Prostate gland (tissue), 2 donors: ENCODE measurements around the gene ECM1.

Source experiments
- POLR2A ChIP-seq: fragments of 450-650 bp; IDR thresholded peaks from one replicate; pipeline ENCODE4 v1.6.1; 2016; ENCODE audit warnings: antibody characterized with exemption, mild to moderate bottlenecking
- POLR2AphosphoS5 ChIP-seq: sonication (generic); formaldehyde crosslinking; IDR thresholded peaks from one replicate; pipeline ENCODE4 v1.6.1; 2017; ENCODE audit warnings: antibody characterized with exemption
- TF ChIP-seq, protein P1 (sequence below), 4 experiments: fragments of 200-600 bp in 2 of 4; fragments of 450-650 bp in 2 of 4; sonication (generic) in 2 of 4; IDR thresholded peaks; 1 replicate in 3 of 4; 2 replicates in 1 of 4; pipeline ENCODE4 v1.5.1; 2016 to 2019; ENCODE audit warnings: antibody characterized with exemption in 4 of 4, mild to moderate bottlenecking in 2 of 4, moderate library complexity in 2 of 4

DNA sequence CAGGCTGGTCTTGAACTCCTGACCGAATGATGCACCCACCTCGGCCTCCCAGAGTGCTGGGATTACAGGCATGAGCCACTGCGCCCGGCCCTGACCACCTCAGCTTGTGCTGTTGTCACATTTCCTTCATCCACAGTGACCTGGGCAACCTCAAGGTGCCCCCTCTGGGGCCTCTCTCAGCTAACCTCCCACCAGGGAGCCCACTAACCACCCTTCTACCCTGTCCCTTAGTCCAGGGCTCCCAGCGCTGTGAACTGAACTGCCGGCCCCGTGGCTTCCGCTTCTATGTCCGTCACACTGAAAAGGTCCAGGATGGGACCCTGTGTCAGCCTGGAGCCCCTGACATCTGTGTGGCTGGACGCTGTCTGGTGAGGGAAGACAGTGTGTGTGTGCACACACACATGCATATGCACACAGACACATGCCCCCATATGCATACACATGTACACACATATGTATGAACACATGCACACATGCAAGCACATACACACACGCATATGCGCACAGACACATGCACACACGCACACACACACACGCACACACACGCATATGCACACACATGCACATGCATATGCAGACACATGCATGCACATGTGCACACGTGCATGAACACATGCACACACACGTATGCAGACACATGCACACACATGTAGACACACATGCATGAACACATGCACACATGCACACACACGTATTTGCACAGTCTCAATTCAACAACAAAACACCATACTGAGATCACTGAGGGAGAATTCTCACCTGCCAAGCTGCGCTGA lies 47.5 kb downstream of the ECM1 start:
- TF ChIP-seq, protein P1, sequence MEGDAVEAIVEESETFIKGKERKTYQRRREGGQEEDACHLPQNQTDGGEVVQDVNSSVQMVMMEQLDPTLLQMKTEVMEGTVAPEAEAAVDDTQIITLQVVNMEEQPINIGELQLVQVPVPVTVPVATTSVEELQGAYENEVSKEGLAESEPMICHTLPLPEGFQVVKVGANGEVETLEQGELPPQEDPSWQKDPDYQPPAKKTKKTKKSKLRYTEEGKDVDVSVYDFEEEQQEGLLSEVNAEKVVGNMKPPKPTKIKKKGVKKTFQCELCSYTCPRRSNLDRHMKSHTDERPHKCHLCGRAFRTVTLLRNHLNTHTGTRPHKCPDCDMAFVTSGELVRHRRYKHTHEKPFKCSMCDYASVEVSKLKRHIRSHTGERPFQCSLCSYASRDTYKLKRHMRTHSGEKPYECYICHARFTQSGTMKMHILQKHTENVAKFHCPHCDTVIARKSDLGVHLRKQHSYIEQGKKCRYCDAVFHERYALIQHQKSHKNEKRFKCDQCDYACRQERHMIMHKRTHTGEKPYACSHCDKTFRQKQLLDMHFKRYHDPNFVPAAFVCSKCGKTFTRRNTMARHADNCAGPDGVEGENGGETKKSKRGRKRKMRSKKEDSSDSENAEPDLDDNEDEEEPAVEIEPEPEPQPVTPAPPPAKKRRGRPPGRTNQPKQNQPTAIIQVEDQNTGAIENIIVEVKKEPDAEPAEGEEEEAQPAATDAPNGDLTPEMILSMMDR (IDR thresholded peaks at IDR 0.05), result no peak
- TF ChIP-seq POLR2A (no peak), POLR2AphosphoS5 (no peak)
